ENCODE results near the gene LPCAT2. TPM values are rescaled to one million over a fixed set of nuclear protein-coding genes. Genes with fewer than 3 reads are reported as not detected.

The LPCAT2 gene
- total and polyA plus RNA-seq, 2 of the 13 experiments (the other 11 are each of a cell fraction or from before 2014, with no cell fraction given) = 9.9 to 17.6 TPM

DNA sequence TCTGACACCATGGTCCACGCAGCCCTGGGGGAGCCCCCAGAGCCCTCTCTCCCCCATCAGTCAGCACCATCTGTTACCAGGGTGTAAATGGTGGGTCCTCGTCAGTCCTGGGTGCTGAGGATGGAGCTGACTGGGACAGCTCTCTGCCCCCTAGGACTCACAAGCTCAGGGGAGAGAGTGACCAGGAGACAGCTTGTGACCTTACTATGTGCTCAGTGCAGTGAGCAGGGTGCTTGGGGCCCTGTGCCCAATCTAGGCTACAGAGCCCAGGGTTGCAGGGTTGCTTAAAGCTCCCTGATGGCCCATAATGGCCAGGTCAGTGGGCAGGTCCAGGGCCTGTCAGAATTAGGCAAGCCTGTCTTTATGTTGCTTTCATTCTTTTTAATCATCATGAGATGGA is 18.6 kb upstream of the LPCAT2 start:
- BruUV-seq (replicated peaks) = no TSS peak
- H4K20me1 ChIP-seq (ENCODE audit: insufficient read depth, low read length) = no peaks in the 10 kb centered on the region
- FAIRE-seq (no peak), ATAC-seq (no peak), DNase-seq (ENCODE audit: low spot score) (no peak)
- no peaks in the 10 kb centered on the region for H3K27me3 ChIP-seq (ENCODE audit: control insufficient read depth in 1 of 2, insufficient read depth in 2 of 2, low read length in 2 of 2)
- no peak overlapping the region for H3K9ac ChIP-seq (ENCODE audit: insufficient read depth, low read depth, low read length)
- H3K36me3 ChIP-seq (replicated peaks in 1 of 2; ENCODE audit: control insufficient read depth in 1 of 2, insufficient read depth in 2 of 2, low read length in 2 of 2) = no peaks in the 10 kb centered on the region
- POLR2A ChIA-PET = no interaction called here
- 38% methylated on average over 2 of the region's 2 CpGs for WGBS (ENCODE audit: low lambda C conversion rate)
- TF ChIP-seq MBD4 (IDR thresholded peaks at IDR 0.05; ENCODE audit: borderline replicate concordance, low read length) (no peak), KDM5A (IDR thresholded peaks at IDR 0.05; ENCODE audit: borderline replicate concordance, low read length) (no peak), ZNF564 (CRISPR knock-in tag; IDR thresholded peaks at IDR 0.05) (no peak), CHD2 (IDR thresholded peaks at IDR 0.05; ENCODE audit: low read depth, low read length) (no peak), NRL (CRISPR knock-in tag; IDR thresholded peaks at IDR 0.05; ENCODE audit: borderline replicate concordance) (no peak), ZNF10 (CRISPR knock-in tag; IDR thresholded peaks at IDR 0.05; ENCODE audit: borderline replicate concordance, low read depth) (no peak), HES4 (CRISPR knock-in tag; IDR thresholded peaks at IDR 0.05; ENCODE audit: borderline replicate concordance) (no peak), ZNF44 (CRISPR knock-in tag; IDR thresholded peaks at IDR 0.05) (no peak)
- TF ChIP-seq, protein P1, sequence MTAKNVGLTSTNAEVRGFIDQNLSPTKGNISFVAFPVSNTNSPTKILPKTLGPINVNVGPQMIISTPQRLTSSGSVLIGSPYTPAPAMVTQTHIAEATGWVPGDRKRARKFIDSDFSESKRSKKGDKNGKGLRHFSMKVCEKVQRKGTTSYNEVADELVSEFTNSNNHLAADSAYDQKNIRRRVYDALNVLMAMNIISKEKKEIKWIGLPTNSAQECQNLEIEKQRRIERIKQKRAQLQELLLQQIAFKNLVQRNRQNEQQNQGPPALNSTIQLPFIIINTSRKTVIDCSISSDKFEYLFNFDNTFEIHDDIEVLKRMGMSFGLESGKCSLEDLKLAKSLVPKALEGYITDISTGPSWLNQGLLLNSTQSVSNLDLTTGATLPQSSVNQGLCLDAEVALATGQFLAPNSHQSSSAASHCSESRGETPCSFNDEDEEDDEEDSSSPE (CRISPR knock-in tag; IDR thresholded peaks at IDR 0.05) = no peak
- TF ChIP-seq, protein P2, sequence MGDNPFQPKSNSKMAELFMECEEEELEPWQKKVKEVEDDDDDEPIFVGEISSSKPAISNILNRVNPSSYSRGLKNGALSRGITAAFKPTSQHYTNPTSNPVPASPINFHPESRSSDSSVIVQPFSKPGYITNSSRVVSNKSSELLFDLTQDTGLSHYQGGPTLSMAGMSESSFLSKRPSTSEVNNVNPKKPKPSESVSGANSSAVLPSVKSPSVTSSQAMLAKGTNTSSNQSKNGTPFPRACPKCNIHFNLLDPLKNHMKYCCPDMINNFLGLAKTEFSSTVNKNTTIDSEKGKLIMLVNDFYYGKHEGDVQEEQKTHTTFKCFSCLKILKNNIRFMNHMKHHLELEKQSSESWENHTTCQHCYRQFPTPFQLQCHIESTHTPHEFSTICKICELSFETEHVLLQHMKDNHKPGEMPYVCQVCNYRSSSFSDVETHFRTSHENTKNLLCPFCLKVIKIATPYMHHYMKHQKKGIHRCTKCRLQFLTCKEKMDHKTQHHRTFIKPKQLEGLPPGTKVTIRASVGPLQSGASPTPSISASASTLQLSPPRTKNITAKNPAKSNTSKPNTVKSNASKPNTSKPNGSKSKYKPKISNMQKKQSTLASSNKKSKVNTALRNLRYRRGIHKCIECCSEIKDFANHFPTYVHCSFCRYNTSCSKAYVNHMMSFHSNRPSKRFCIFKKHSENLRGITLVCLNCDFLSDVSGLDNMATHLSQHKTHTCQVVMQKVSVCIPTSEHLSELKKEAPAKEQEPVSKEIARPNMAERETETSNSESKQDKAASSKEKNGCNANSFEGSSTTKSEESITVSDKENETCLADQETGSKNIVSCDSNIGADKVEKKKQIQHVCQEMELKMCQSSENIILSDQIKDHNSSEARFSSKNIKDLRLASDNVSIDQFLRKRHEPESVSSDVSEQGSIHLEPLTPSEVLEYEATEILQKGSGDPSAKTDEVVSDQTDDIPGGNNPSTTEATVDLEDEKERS (CRISPR knock-in tag; IDR thresholded peaks at IDR 0.05) = no peak
- CTCF ChIA-PET (ENCODE audit: low intra/inter-chr PET ratio, low total read pairs) = no interaction called here
- H3K9me3 ChIP-seq (ENCODE audit: low read length) = no peaks in the 10 kb centered on the region
- no peak overlapping the region for H2AFZ ChIP-seq (ENCODE audit: low read length)
- H3K27ac ChIP-seq (ENCODE audit: extremely low read length, insufficient read depth, low read length) = no peak overlapping the region
- H3K4me2 ChIP-seq (ENCODE audit: low read depth, low read length) = no peak overlapping the region
- intact Hi-C loops (cut with micrococcal nuclease; ENCODE audit: unreplicated experiment) (no loop called here), in situ Hi-C loops (cut with HindIII; ENCODE audit: extremely low pct_ligation_motif_present, low pct_unique_long_range_greater_than_20kb) (loop anchor here (5.0 kb wide), 1 partner anchor 52 kb away; no protein-coding TSS in a partner anchor)
- H3K79me2 ChIP-seq (ENCODE audit: insufficient read depth, low read length) = no peaks in the 10 kb centered on the region
- H3K4me3 ChIP-seq (replicated peaks in 1 of 3; ENCODE audit: insufficient read depth in 1 of 3, low read depth in 2 of 3, low read length in 3 of 3) = no peak overlapping the region
- H3K4me1 ChIP-seq (ENCODE audit: insufficient read depth, low read length) = peaks cover 19% of the 10 kb centered on the region

Data from HepG2 (cell line).